ENCODE results near the gene GPSM1. TPM values are rescaled to one million over a fixed set of nuclear protein-coding genes. Genes with fewer than 3 reads are reported as not detected.

Gene GPSM1
- total RNA-seq, 4 donors from 2014 or later: 28.8 to 95.1 (median 38.1) TPM

GRCh38 chr9:136329211-136329627 lies 1.9 kb downstream of the GPSM1 start:
- Histone ChIP-seq H3K4me3 (peak overlapping the region in 3 of 4 donors; percentile 56 to 89 (median 81)), H3K27ac (peak overlapping the region; percentile 85 to 98 (median 96)), H3K36me3 (peaks cover 0 to 22% (median 0%) of the 10 kb centered on the region in 3 donors), H3K4me1 (peaks cover 0 to 77% (median 57%) of the 10 kb centered on the region in 4 donors), H3K27me3 (no peaks in the 10 kb centered on the region), H3K9me3 (no peaks in the 10 kb centered on the region)
- no peak for DNase-seq (ENCODE audit: low spot score in 2 of 2)
- TF ChIP-seq POLR2A (IDR thresholded peaks at IDR 0.05) (no peak), EP300 (IDR thresholded peaks at IDR 0.05) (no peak)
- TF ChIP-seq, protein P1, sequence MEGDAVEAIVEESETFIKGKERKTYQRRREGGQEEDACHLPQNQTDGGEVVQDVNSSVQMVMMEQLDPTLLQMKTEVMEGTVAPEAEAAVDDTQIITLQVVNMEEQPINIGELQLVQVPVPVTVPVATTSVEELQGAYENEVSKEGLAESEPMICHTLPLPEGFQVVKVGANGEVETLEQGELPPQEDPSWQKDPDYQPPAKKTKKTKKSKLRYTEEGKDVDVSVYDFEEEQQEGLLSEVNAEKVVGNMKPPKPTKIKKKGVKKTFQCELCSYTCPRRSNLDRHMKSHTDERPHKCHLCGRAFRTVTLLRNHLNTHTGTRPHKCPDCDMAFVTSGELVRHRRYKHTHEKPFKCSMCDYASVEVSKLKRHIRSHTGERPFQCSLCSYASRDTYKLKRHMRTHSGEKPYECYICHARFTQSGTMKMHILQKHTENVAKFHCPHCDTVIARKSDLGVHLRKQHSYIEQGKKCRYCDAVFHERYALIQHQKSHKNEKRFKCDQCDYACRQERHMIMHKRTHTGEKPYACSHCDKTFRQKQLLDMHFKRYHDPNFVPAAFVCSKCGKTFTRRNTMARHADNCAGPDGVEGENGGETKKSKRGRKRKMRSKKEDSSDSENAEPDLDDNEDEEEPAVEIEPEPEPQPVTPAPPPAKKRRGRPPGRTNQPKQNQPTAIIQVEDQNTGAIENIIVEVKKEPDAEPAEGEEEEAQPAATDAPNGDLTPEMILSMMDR (IDR thresholded peaks at IDR 0.05): no peak
- 43 to 59% methylated on average over 10 to 16 of the region's 19 CpGs for WGBS, 2 donors

DNA sequence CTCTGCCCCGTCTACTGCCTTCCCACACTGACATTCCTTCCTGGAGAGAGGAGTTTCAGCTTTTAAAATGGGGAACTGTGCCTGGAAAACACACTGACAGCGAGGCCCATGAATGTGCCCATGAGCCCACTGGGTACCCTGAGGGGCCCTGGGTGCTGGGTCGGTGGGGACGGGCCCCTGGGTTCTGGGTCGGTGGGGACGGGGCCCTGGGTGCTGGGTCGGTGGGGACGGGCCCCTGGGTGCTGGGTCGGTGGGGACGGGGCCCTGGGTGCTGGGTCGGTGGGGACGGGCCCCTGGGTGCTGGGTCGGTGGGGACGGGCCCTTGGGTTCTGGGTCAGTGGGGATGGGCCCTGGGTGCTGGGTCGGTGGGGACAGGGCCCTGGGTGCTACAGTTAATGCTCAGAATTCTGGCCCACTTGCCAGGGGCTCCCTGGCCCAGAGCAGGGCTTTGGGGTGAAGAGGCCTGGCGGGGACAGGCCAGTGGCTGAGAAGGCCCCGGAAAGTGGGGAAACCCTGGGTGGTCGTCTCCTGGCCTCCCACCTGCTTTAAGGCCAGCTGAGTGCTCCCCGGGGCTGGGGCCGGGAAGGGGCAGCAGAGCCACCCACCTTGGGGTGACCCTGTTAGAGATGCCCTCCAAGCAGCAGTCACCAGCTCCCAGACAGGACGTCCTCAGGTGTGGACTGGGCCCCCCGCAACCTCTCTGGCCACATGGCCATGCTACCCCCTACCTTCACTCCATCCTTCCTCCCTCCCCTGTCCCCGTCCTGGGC lies 2.5 kb downstream of the GPSM1 start:
- Histone ChIP-seq H3K27ac (peak overlapping the region; percentile 85 to 98 (median 96)), H3K4me3 (peak overlapping the region in 2 of 4 donors; percentile 81 to 89), H3K4me1 (peaks cover 0 to 74% (median 52%) of the 10 kb centered on the region in 4 donors), H3K36me3 (peaks cover 0 to 28% (median 0%) of the 10 kb centered on the region in 3 donors), H3K9me3 (no peaks in the 10 kb centered on the region), H3K27me3 (no peaks in the 10 kb centered on the region)
- WGBS, 2 donors: 73 to 76% methylated on average over 9 to 23 of the region's 23 CpGs
- no peak for TF ChIP-seq POLR2A (IDR thresholded peaks at IDR 0.05)
- DNase-seq (ENCODE audit: low spot score in 2 of 2): no peak

GRCh38 chr9:136330406-136330990 lies 3.2 kb downstream of the GPSM1 start:
- TF ChIP-seq, protein P1 (IDR thresholded peaks at IDR 0.05): no peak
- TF ChIP-seq EP300 (IDR thresholded peaks at IDR 0.05) (no peak), POLR2A (IDR thresholded peaks at IDR 0.05) (no peak)
- H3K36me3 ChIP-seq: peaks cover 0 to 34% (median 0%) of the 10 kb centered on the region in 3 donors
- H3K9me3 ChIP-seq: no peaks in the 10 kb centered on the region
- peak overlapping the region in 3 of 4 donors; percentile 44 to 98 (median 96) for H3K27ac ChIP-seq
- no peak for DNase-seq (ENCODE audit: low spot score in 2 of 2)
- WGBS, 2 donors: 60 to 66% methylated on average over 10 of the region's 14 CpGs
- no peaks in the 10 kb centered on the region for H3K27me3 ChIP-seq
- no peak overlapping the region for H3K4me3 ChIP-seq
- H3K4me1 ChIP-seq: peaks cover 0 to 71% (median 49%) of the 10 kb centered on the region in 4 donors

GRCh38 chr9:136331030-136331429 lies 3.7 kb downstream of the GPSM1 start:
- peak overlapping the region in 3 of 4 donors; percentile 44 to 98 (median 96) for H3K27ac ChIP-seq
- no peak for DNase-seq (ENCODE audit: low spot score in 2 of 2)
- no peaks in the 10 kb centered on the region for H3K27me3 ChIP-seq
- no peaks in the 10 kb centered on the region for H3K9me3 ChIP-seq
- H3K36me3 ChIP-seq: peaks cover 0 to 40% (median 0%) of the 10 kb centered on the region in 3 donors
- TF ChIP-seq EP300 (IDR thresholded peaks at IDR 0.05) (no peak), POLR2A (IDR thresholded peaks at IDR 0.05) (no peak)
- TF ChIP-seq, protein P1 (IDR thresholded peaks at IDR 0.05): no peak
- H3K4me1 ChIP-seq: peaks cover 0 to 71% (median 47%) of the 10 kb centered on the region in 4 donors
- WGBS, 2 donors: 83 to 90% methylated on average over 9 to 12 of the region's 15 CpGs
- H3K4me3 ChIP-seq: no peak overlapping the region

DNA sequence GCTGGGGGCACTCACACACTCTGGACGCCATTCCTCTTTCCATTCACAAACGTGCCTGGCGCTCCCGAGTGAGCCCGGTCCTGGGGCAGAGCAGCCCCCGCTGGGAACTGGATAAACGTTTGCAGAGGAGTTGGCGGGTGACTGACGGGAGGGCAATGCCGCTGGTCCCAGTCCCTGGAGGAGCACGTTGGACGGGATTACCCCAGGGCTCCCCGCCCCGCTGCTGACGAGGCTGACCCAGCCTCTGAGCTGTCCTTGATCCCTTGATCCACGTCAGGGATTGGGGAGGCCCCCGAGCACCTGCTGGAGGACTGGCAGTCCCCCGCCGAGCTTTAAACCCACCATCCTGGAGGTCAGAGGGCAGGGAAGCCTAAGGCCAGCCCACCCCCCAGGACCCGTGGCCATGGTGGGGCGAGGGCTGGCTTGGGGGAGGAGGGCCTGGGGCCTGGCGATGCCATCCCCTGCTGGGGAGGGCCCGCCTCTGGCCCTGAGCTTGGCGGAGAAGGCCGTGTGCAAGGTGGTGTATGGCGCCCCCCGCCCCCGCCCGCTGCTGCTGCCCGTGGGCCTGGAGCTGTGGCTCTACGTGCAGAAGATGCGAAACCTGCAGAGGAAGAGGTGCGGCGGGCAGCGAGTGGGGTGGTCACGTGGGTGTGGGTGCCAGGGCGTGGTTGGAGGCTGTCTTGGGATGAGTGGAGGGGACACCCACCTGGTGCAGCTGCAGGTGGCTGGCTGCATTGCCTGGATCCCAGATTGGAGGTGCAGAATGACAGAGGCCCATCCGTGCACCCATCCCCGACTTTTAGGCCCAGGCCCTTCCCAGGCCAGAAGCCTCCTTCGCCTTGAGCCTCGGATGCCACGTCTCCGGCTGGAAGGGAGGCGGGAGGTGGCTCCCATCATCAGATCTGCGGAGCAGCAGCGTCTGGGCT lies 4.5 kb downstream of the GPSM1 start:
- Histone ChIP-seq H3K27ac (peak overlapping the region in 3 of 4 donors; percentile 44 to 98 (median 96)), H3K9me3 (no peaks in the 10 kb centered on the region), H3K36me3 (peaks cover 0 to 48% (median 0%) of the 10 kb centered on the region in 3 donors), H3K27me3 (no peaks in the 10 kb centered on the region), H3K4me3 (no peak overlapping the region), H3K4me1 (peaks cover 0 to 63% (median 41%) of the 10 kb centered on the region in 4 donors)
- no peak for TF ChIP-seq EP300 (IDR thresholded peaks at IDR 0.05)
- TF ChIP-seq POLR2A (IDR thresholded peaks at IDR 0.05): no peak
- TF ChIP-seq, protein P1 (IDR thresholded peaks at IDR 0.05): no peak
- WGBS, 2 donors: 70 to 76% methylated on average over 38 to 44 of the region's 46 CpGs
- DNase-seq (ENCODE audit: low spot score in 2 of 2): no peak

Data from tibial nerve (tissue), 4 donors.